ENCODE results near the gene KIFC1. TPM values are rescaled to one million over a fixed set of nuclear protein-coding genes. Genes with fewer than 3 reads are reported as not detected.
A peak's percentile ranks its signal among the peaks of the same experiment; 100 is the strongest.
"Not testable (repeated sequence)": the region's sequence is repeated elsewhere in the genome, so short reads cannot be mapped to it uniquely, and the experiment has no call there.

Gene KIFC1
- 10 to 100 TPM in 2 of 4 donors, 1 to 10 TPM in 2; 3.2 to 19.5 (median 9.8) TPM for total RNA-seq

GRCh38 chr6:33391278-33391921, at the start of gene KIFC1:
TSS of gene KIFC1 (plus strand) at chr6:33391823. CDS start at chr6:33391986, 163 bp downstream.
- peak; percentile 99 to 100 for DNase-seq (ENCODE audit: low spot score in 2 of 2)
- Histone ChIP-seq H3K4me3 (peak within 1 kb of the TSS; percentile 75), H3K9me3 (no peaks in the 10 kb centered on the region), H3K36me3 (no peaks in the 10 kb centered on the region), H3K4me1 (peaks cover 17% of the 10 kb centered on the region), H3K27me3 (no peaks in the 10 kb centered on the region), H3K27ac (peak within 1 kb of the TSS; percentile 86)
- TF ChIP-seq POLR2AphosphoS5 (IDR thresholded peaks at IDR 0.05) (peak; percentile 62 to 97 (median 80)), EP300 (IDR thresholded peaks at IDR 0.05) (peak; percentile 61), CTCF (IDR thresholded peaks at IDR 0.05) (peak; percentile 96 to 98), POLR2A (IDR thresholded peaks at IDR 0.05) (no peak)
- WGBS: under 1% methylated on average over 52 of the region's 67 CpGs

GRCh38 chr6:33343606-33343952, 48.0 kb upstream of the KIFC1 start:
- 94% methylated on average over 6 of the region's 7 CpGs for WGBS
- H3K27me3 ChIP-seq; H3K9me3 ChIP-seq; H3K4me3 ChIP-seq; H3K27ac ChIP-seq; DNase-seq (ENCODE audit: low spot score in 2 of 2); H3K36me3 ChIP-seq: not testable (repeated sequence)
- H3K4me1 ChIP-seq: peaks cover 14% of the 10 kb centered on the region

- no peak overlapping the region for H3K27ac ChIP-seq
- no peaks in the 10 kb centered on the region for H3K27me3 ChIP-seq
- TF ChIP-seq EP300 (IDR thresholded peaks at IDR 0.05) (no peak), POLR2AphosphoS5 (IDR thresholded peaks at IDR 0.05) (no peak), CTCF (IDR thresholded peaks at IDR 0.05) (no peak), POLR2A (IDR thresholded peaks at IDR 0.05) (no peak)
- H3K9me3 ChIP-seq: no peaks in the 10 kb centered on the region
- WGBS: 83% methylated on average over 6 of the region's 6 CpGs
- no peak overlapping the region for H3K4me3 ChIP-seq
- no peaks in the 10 kb centered on the region for H3K36me3 ChIP-seq
- peaks cover 14% of the 10 kb centered on the region for H3K4me1 ChIP-seq
- no peak for DNase-seq (ENCODE audit: low spot score in 2 of 2)
These were observed 47.5 kb upstream of the KIFC1 start for GRCh38 chr6:33343953-33344611.

- TF ChIP-seq EP300 (IDR thresholded peaks at IDR 0.05) (no peak), CTCF (IDR thresholded peaks at IDR 0.05) (peak; percentile 47 to 54)
- DNase-seq (ENCODE audit: low spot score in 2 of 2): peak; percentile 87 to 89
- no peak overlapping the region for H3K27ac ChIP-seq
- H3K27me3 ChIP-seq: no peaks in the 10 kb centered on the region
- 20% methylated on average over 21 of the region's 22 CpGs for WGBS
- peaks cover 14% of the 10 kb centered on the region for H3K4me1 ChIP-seq
- H3K4me3 ChIP-seq: peak overlapping the region; percentile 3
- no peaks in the 10 kb centered on the region for H3K36me3 ChIP-seq
- no peaks in the 10 kb centered on the region for H3K9me3 ChIP-seq
These were observed 46.6 kb upstream of the KIFC1 start for GRCh38 chr6:33344701-33345697.

- DNase-seq (ENCODE audit: low spot score in 2 of 2); H3K9me3 ChIP-seq; H3K27me3 ChIP-seq; H3K27ac ChIP-seq; H3K36me3 ChIP-seq; H3K4me3 ChIP-seq: not testable (repeated sequence)
- WGBS: 71% methylated on average over 5 of the region's 5 CpGs
- H3K4me1 ChIP-seq: peaks cover 14% of the 10 kb centered on the region
These were observed 44.7 kb upstream of the KIFC1 start for GRCh38 chr6:33346972-33347371.

GRCh38 chr6:33347816-33348215, 43.8 kb upstream of the KIFC1 start:
- Histone ChIP-seq H3K27me3 (no peaks in the 10 kb centered on the region), H3K27ac (no peak overlapping the region), H3K4me3 (no peak overlapping the region), H3K9me3 (no peaks in the 10 kb centered on the region), H3K36me3 (no peaks in the 10 kb centered on the region), H3K4me1 (peaks cover 14% of the 10 kb centered on the region)
- 97% methylated on average over 5 of the region's 5 CpGs for WGBS
- TF ChIP-seq EP300 (IDR thresholded peaks at IDR 0.05): no peak
- no peak for DNase-seq (ENCODE audit: low spot score in 2 of 2)

- WGBS: 56% methylated on average over 6 of the region's 6 CpGs
- DNase-seq (ENCODE audit: low spot score in 2 of 2); H3K27me3 ChIP-seq; H3K27ac ChIP-seq; H3K36me3 ChIP-seq; H3K4me3 ChIP-seq; H3K4me1 ChIP-seq; H3K9me3 ChIP-seq: not testable (repeated sequence)
These were observed 35.8 kb upstream of the KIFC1 start for GRCh38 chr6:33355860-33356259.

Data from suprapubic skin (tissue), 4 donors.